ENCODE measurements around the gene POC1A. TPM values are rescaled to one million over a fixed set of nuclear protein-coding genes. Genes with fewer than 3 reads are reported as not detected.

POC1A gene
- total and polyA plus RNA-seq, 2 experiments from 2014 or later = 19.1 to 26.7 TPM

DNA sequence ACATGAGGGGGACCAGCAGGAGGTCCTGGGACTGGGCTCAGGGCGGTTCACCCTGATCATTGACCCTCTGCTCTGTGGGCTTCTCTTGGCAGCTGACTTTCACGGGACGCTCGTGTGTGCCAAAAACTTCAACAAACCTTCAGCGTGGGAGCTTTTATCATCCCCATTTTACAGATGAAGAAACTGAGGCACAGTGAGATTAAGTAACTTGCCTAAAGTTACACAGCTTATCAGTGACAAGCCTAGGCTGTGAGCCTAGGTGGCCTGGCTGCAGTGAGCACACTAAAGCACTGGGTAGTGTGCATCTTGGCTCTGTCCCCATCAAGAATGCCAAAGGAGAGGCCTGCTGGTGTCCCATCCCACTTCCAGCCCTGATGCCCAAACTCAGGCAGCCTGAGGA, 74.3 kb downstream of the POC1A start:
- no peaks in the 10 kb centered on the region for H3K4me1 Mint-ChIP-seq
- Histone ChIP-seq H3K36me3 (ENCODE audit: insufficient read depth) (no peaks in the 10 kb centered on the region), H3K4me2 (no peak overlapping the region)

More for the DNA sequence above, 74.3 kb downstream of the POC1A start:
- peaks cover 4% of the 10 kb centered on the region; the same call in 1 of the 2 replicates for H4K20me1 ChIP-seq (replicated peaks; ENCODE audit: insufficient read depth)
- H3K27me3 ChIP-seq (ENCODE audit: insufficient read depth) = no peaks in the 10 kb centered on the region
- no peak overlapping the region for H3K27ac ChIP-seq (ENCODE audit: low read depth)
- no peak overlapping the region for H3K4me3 ChIP-seq
- Mint-ChIP-seq H3K4me3 (no peak overlapping the region), H3K9me3 (no peaks in the 10 kb centered on the region), H3K36me3 (ENCODE audit: low read depth) (peaks cover 3% of the 10 kb centered on the region; the same call in 2 of the 3 replicates), H3K27ac (no peak overlapping the region), H3K27me3 (ENCODE audit: insufficient read depth, low read depth, poor library complexity) (no peaks in the 10 kb centered on the region)
- no peaks in the 10 kb centered on the region for H3K4me1 ChIP-seq (ENCODE audit: insufficient read depth)
- TF ChIP-seq, protein P1, sequence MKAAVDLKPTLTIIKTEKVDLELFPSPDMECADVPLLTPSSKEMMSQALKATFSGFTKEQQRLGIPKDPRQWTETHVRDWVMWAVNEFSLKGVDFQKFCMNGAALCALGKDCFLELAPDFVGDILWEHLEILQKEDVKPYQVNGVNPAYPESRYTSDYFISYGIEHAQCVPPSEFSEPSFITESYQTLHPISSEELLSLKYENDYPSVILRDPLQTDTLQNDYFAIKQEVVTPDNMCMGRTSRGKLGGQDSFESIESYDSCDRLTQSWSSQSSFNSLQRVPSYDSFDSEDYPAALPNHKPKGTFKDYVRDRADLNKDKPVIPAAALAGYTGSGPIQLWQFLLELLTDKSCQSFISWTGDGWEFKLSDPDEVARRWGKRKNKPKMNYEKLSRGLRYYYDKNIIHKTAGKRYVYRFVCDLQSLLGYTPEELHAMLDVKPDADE (IDR thresholded peaks at IDR 0.05) = no peak
- TF ChIP-seq, protein P2, sequence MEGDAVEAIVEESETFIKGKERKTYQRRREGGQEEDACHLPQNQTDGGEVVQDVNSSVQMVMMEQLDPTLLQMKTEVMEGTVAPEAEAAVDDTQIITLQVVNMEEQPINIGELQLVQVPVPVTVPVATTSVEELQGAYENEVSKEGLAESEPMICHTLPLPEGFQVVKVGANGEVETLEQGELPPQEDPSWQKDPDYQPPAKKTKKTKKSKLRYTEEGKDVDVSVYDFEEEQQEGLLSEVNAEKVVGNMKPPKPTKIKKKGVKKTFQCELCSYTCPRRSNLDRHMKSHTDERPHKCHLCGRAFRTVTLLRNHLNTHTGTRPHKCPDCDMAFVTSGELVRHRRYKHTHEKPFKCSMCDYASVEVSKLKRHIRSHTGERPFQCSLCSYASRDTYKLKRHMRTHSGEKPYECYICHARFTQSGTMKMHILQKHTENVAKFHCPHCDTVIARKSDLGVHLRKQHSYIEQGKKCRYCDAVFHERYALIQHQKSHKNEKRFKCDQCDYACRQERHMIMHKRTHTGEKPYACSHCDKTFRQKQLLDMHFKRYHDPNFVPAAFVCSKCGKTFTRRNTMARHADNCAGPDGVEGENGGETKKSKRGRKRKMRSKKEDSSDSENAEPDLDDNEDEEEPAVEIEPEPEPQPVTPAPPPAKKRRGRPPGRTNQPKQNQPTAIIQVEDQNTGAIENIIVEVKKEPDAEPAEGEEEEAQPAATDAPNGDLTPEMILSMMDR (conservative IDR thresholded peaks at IDR 0.05; ENCODE audit: low read depth in 2 of 2) = no peak
- TF ChIP-seq EZH2phosphoT487 (IDR thresholded peaks at IDR 0.05; ENCODE audit: unreplicated experiment) (no peak), ZNF331 (CRISPR knock-in tag; IDR thresholded peaks at IDR 0.05; ENCODE audit: low read depth) (no peak), POLR2AphosphoS5 (IDR thresholded peaks at IDR 0.05; ENCODE audit: low read depth) (no peak), CREB1 (CRISPR knock-in tag; IDR thresholded peaks at IDR 0.05; ENCODE audit: low read depth) (no peak)
- TF ChIP-seq, protein P3, sequence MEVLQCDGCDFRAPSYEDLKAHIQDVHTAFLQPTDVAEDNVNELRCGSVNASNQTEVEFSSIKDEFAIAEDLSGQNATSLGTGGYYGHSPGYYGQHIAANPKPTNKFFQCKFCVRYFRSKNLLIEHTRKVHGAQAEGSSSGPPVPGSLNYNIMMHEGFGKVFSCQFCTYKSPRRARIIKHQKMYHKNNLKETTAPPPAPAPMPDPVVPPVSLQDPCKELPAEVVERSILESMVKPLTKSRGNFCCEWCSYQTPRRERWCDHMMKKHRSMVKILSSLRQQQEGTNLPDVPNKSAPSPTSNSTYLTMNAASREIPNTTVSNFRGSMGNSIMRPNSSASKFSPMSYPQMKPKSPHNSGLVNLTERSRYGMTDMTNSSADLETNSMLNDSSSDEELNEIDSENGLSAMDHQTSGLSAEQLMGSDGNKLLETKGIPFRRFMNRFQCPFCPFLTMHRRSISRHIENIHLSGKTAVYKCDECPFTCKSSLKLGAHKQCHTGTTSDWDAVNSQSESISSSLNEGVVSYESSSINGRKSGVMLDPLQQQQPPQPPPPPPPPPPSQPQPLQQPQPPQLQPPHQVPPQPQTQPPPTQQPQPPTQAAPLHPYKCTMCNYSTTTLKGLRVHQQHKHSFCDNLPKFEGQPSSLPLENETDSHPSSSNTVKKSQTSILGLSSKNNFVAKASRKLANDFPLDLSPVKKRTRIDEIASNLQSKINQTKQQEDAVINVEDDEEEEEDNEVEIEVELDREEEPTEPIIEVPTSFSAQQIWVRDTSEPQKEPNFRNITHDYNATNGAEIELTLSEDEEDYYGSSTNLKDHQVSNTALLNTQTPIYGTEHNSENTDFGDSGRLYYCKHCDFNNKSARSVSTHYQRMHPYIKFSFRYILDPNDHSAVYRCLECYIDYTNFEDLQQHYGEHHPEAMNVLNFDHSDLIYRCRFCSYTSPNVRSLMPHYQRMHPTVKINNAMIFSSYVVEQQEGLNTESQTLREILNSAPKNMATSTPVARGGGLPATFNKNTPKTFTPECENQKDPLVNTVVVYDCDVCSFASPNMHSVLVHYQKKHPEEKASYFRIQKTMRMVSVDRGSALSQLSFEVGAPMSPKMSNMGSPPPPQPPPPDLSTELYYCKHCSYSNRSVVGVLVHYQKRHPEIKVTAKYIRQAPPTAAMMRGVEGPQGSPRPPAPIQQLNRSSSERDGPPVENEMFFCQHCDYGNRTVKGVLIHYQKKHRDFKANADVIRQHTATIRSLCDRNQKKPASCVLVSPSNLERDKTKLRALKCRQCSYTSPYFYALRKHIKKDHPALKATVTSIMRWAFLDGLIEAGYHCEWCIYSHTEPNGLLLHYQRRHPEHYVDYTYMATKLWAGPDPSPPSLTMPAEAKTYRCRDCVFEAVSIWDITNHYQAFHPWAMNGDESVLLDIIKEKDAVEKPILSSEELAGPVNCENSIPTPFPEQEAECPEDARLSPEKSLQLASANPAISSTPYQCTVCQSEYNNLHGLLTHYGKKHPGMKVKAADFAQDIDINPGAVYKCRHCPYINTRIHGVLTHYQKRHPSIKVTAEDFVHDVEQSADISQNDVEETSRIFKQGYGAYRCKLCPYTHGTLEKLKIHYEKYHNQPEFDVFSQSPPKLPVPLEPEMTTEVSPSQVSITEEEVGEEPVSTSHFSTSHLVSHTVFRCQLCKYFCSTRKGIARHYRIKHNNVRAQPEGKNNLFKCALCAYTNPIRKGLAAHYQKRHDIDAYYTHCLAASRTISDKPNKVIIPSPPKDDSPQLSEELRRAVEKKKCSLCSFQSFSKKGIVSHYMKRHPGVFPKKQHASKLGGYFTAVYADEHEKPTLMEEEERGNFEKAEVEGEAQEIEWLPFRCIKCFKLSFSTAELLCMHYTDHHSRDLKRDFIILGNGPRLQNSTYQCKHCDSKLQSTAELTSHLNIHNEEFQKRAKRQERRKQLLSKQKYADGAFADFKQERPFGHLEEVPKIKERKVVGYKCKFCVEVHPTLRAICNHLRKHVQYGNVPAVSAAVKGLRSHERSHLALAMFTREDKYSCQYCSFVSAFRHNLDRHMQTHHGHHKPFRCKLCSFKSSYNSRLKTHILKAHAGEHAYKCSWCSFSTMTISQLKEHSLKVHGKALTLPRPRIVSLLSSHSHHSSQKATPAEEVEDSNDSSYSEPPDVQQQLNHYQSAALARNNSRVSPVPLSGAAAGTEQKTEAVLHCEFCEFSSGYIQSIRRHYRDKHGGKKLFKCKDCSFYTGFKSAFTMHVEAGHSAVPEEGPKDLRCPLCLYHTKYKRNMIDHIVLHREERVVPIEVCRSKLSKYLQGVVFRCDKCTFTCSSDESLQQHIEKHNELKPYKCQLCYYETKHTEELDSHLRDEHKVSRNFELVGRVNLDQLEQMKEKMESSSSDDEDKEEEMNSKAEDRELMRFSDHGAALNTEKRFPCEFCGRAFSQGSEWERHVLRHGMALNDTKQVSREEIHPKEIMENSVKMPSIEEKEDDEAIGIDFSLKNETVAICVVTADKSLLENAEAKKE (CRISPR knock-in tag; IDR thresholded peaks at IDR 0.05) = no peak
- TF ChIP-seq, protein P4, sequence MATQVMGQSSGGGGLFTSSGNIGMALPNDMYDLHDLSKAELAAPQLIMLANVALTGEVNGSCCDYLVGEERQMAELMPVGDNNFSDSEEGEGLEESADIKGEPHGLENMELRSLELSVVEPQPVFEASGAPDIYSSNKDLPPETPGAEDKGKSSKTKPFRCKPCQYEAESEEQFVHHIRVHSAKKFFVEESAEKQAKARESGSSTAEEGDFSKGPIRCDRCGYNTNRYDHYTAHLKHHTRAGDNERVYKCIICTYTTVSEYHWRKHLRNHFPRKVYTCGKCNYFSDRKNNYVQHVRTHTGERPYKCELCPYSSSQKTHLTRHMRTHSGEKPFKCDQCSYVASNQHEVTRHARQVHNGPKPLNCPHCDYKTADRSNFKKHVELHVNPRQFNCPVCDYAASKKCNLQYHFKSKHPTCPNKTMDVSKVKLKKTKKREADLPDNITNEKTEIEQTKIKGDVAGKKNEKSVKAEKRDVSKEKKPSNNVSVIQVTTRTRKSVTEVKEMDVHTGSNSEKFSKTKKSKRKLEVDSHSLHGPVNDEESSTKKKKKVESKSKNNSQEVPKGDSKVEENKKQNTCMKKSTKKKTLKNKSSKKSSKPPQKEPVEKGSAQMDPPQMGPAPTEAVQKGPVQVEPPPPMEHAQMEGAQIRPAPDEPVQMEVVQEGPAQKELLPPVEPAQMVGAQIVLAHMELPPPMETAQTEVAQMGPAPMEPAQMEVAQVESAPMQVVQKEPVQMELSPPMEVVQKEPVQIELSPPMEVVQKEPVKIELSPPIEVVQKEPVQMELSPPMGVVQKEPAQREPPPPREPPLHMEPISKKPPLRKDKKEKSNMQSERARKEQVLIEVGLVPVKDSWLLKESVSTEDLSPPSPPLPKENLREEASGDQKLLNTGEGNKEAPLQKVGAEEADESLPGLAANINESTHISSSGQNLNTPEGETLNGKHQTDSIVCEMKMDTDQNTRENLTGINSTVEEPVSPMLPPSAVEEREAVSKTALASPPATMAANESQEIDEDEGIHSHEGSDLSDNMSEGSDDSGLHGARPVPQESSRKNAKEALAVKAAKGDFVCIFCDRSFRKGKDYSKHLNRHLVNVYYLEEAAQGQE (IDR thresholded peaks at IDR 0.05; ENCODE audit: unreplicated experiment) = no peak
- H2AFZ ChIP-seq = no peak overlapping the region
- no peaks in the 10 kb centered on the region for H3F3A ChIP-seq (replicated peaks; ENCODE audit: low read depth)
- H3K9me2 ChIP-seq (ENCODE audit: insufficient read depth) = no peaks in the 10 kb centered on the region
- DNase-seq (ENCODE audit: low spot score) (no peak), ATAC-seq (no peak)
- no peaks in the 10 kb centered on the region for H3K79me2 ChIP-seq (replicated peaks; ENCODE audit: insufficient read depth)

All from GM23338 (cell line).